GM19468 (cell line): ENCODE data around the gene DGCR6L.
"Not testable (repeated sequence)": the region's sequence is repeated elsewhere in the genome, so short reads cannot be mapped to it uniquely, and the experiment has no call there.

Source experiments
- ATAC-seq: cut with Tn5 transposase; IDR thresholded peaks from one replicate; pipeline ENCODE4 v1.9.1; 2021; ENCODE audit warnings: mild to moderate bottlenecking, moderate library complexity, moderate number of reproducible peaks; ENCODE audit not compliant: unreplicated experiment; ENCODE audit errors: extremely low read depth

The DGCR6L gene

GRCh38 chr22:20296598-20296997 is 23.3 kb downstream of the DGCR6L start:
- no peak for ATAC-seq

GRCh38 chr22:20295262-20296064 is 24.4 kb downstream of the DGCR6L start:
- no peak for ATAC-seq

GRCh38 chr22:20292673-20293232 is 27.1 kb downstream of the DGCR6L start:
- no peak for ATAC-seq

GRCh38 chr22:20292108-20292507 is 27.8 kb downstream of the DGCR6L start:
- no peak for ATAC-seq

GRCh38 chr22:20291604-20292063 is 28.2 kb downstream of the DGCR6L start:
- no peak for ATAC-seq

- ATAC-seq: no peak
Measured at GRCh38 chr22:20291249-20291586, 28.6 kb downstream of the DGCR6L start.

GRCh38 chr22:20290578-20291248 is 29.1 kb downstream of the DGCR6L start:
- no peak for ATAC-seq

GRCh38 chr22:20290045-20290392 is 29.8 kb downstream of the DGCR6L start:
- ATAC-seq: no peak

GRCh38 chr22:20289182-20290044 is 30.4 kb downstream of the DGCR6L start:
- ATAC-seq: not testable (repeated sequence)

- ATAC-seq: not testable (repeated sequence)
Measured at GRCh38 chr22:20286784-20287423, 33.0 kb downstream of the DGCR6L start.

- ATAC-seq: not testable (repeated sequence)
Measured at GRCh38 chr22:20286312-20286660, 33.6 kb downstream of the DGCR6L start.

GRCh38 chr22:20285473-20286311 is 34.2 kb downstream of the DGCR6L start:
- not testable (repeated sequence) for ATAC-seq

GRCh38 chr22:20284471-20285086 is 35.3 kb downstream of the DGCR6L start:
- no peak for ATAC-seq

- ATAC-seq: no peak
Measured at GRCh38 chr22:20283674-20284066, 36.2 kb downstream of the DGCR6L start.

GRCh38 chr22:20282901-20283673 is 36.8 kb downstream of the DGCR6L start:
- no peak for ATAC-seq

- no peak for ATAC-seq
Measured at GRCh38 chr22:20281891-20282290, 38.0 kb downstream of the DGCR6L start.

GRCh38 chr22:20281473-20281872 is 38.4 kb downstream of the DGCR6L start:
- not testable (repeated sequence) for ATAC-seq

GRCh38 chr22:20280866-20281265 is 39.0 kb downstream of the DGCR6L start:
- ATAC-seq: no peak
